RWPE1 (cell line): ENCODE measurements around the gene NPTX2.

Source experiments
- CTCF ChIA-PET: fragments of 350-600 bp; sonication (Branson Sonifier 250); formaldehyde crosslinking; extraction: SDS; loops from one replicate; lab custom pipeline; 2021; lab: Yijun Ruan, JAX
- POLR2A ChIA-PET: fragments of 400-600 bp; formaldehyde crosslinking; extraction: SDS; loops from one replicate; lab custom pipeline; 2020; ENCODE audit warnings: antibody characterized with exemption; ENCODE audit not compliant: low non-redundant PET; lab: Yijun Ruan, JAX
- DNase-seq: peaks from one replicate; pipeline ENCODE4 v3.0.0; 2012; ENCODE audit warnings: low spot score
- H3K27ac ChIP-seq: fragments of 450-650 bp; 2 replicates; pipeline ENCODE4 v1.5.1; 2017
- CTCF ChIP-seq: fragments of 450-650 bp; conservative IDR thresholded peaks from 2 replicates; pipeline ENCODE4 v1.5.1; 2017; ENCODE audit warnings: low read depth, mild to moderate bottlenecking

Gene NPTX2

GRCh38 chr7:98573816-98574215 is 43.3 kb upstream of the NPTX2 start:
- H3K27ac ChIP-seq = no peak overlapping the region
- ChIA-PET POLR2A (no interaction called here), CTCF (no interaction called here)
- TF ChIP-seq CTCF = no peak
- no peak for DNase-seq

GRCh38 chr7:98575878-98576277 is 41.2 kb upstream of the NPTX2 start:
- ChIA-PET POLR2A (no interaction called here), CTCF (no interaction called here)
- TF ChIP-seq CTCF = no peak
- DNase-seq = no peak
- H3K27ac ChIP-seq = no peak overlapping the region

- ChIA-PET POLR2A (no interaction called here), CTCF (no interaction called here)
- no peak for DNase-seq
- no peak for TF ChIP-seq CTCF
- no peak overlapping the region for H3K27ac ChIP-seq
These were observed 32.3 kb upstream of the NPTX2 start for GRCh38 chr7:98584830-98585229.

- no peak for DNase-seq
- POLR2A ChIA-PET = no interaction called here
- no peak for TF ChIP-seq CTCF
- CTCF ChIA-PET = no interaction called here
- H3K27ac ChIP-seq = no peak overlapping the region
These were observed 25.2 kb upstream of the NPTX2 start for GRCh38 chr7:98591926-98592325.

- CTCF ChIA-PET = interaction anchor here (0.7 to 0.8 kb wide), 2 partner anchors 47 to 127 kb away, joined by 4 to 5 read pairs; no protein-coding TSS in a partner anchor
- no peak for TF ChIP-seq CTCF
- DNase-seq = no peak
- H3K27ac ChIP-seq = no peak overlapping the region
- POLR2A ChIA-PET = no interaction called here
These were observed 22.7 kb upstream of the NPTX2 start for GRCh38 chr7:98594348-98594747.

GRCh38 chr7:98594787-98595186 is 22.3 kb upstream of the NPTX2 start:
- CTCF ChIA-PET = interaction anchor here (0.8 kb wide), 1 partner anchor 127 kb away, joined by 4 read pairs; no protein-coding TSS in a partner anchor
- DNase-seq = no peak
- POLR2A ChIA-PET = no interaction called here
- no peak for TF ChIP-seq CTCF
- no peak overlapping the region for H3K27ac ChIP-seq
